Measurements from ENCODE around the gene KMT2C. TPM values are rescaled to one million over a fixed set of nuclear protein-coding genes. Genes with fewer than 3 reads are reported as not detected.

Gene KMT2C
- total and polyA plus RNA-seq, 2 of the 13 experiments (the other 11 are each of a cell fraction or from before 2014, with no cell fraction given): 7.1 to 14.4 TPM

GRCh38 chr7:152464312-152465118 is 28.7 kb upstream of the KMT2C start (continued):
- TF ChIP-seq ISX (CRISPR knock-in tag; conservative IDR thresholded peaks at IDR 0.05) (0 out of 2 replicates have a peak, but pooled peaks have one; percentile 77), TBX3 (IDR thresholded peaks at IDR 0.05; ENCODE audit: borderline replicate concordance) (no peak), CHD4 (IDR thresholded peaks at IDR 0.05; ENCODE audit: borderline replicate concordance, low read length) (no peak), PRDM15 (CRISPR knock-in tag; IDR thresholded peaks at IDR 0.05) (peak; percentile 78; the same call in 1 of the 2 replicates), ATF6 (CRISPR knock-in tag; conservative IDR thresholded peaks at IDR 0.05) (no peak), ZNF703 (CRISPR knock-in tag; IDR thresholded peaks at IDR 0.05; ENCODE audit: borderline replicate concordance) (peak; percentile 61; the same call in 1 of the 2 replicates), ELF4 (CRISPR knock-in tag; IDR thresholded peaks at IDR 0.05; ENCODE audit: borderline replicate concordance) (no peak), ZNF776 (CRISPR knock-in tag; IDR thresholded peaks at IDR 0.05) (peak; percentile 52; the same call in 1 of the 2 replicates), REPIN1 (CRISPR knock-in tag; IDR thresholded peaks at IDR 0.05; ENCODE audit: borderline replicate concordance, low read depth) (no peak), SP4 (CRISPR knock-in tag; IDR thresholded peaks at IDR 0.05) (no peak), RXRB (CRISPR knock-in tag; IDR thresholded peaks at IDR 0.05; ENCODE audit: borderline replicate concordance) (no peak), ZNF720 (CRISPR knock-in tag; IDR thresholded peaks at IDR 0.05) (no peak), SNRNP70 (IDR thresholded peaks at IDR 0.05; ENCODE audit: low read depth, low read length) (no peak), ZSCAN9 (CRISPR knock-in tag; IDR thresholded peaks at IDR 0.05; ENCODE audit: borderline replicate concordance) (no peak), DNMT3B (CRISPR knock-in tag; conservative IDR thresholded peaks at IDR 0.05) (no peak), ZNF44 (CRISPR knock-in tag; IDR thresholded peaks at IDR 0.05) (no peak), STAT6 (CRISPR knock-in tag; IDR thresholded peaks at IDR 0.05; ENCODE audit: borderline replicate concordance) (no peak), CHD2 (IDR thresholded peaks at IDR 0.05; ENCODE audit: low read depth, low read length) (peak; percentile 90), YEATS2 (CRISPR knock-in tag; IDR thresholded peaks at IDR 0.05; ENCODE audit: borderline replicate concordance) (no peak), SRSF4 (IDR thresholded peaks at IDR 0.05; ENCODE audit: low read depth, low read length, poor library complexity, severe bottlenecking) (no peak), KLF16 (CRISPR knock-in tag; IDR thresholded peaks at IDR 0.05) (peak in 1 of 2 experiments; percentile 74; a peak in 1 of 4 replicates)
